ENCODE measurements around the gene BSCL2.

DNA sequence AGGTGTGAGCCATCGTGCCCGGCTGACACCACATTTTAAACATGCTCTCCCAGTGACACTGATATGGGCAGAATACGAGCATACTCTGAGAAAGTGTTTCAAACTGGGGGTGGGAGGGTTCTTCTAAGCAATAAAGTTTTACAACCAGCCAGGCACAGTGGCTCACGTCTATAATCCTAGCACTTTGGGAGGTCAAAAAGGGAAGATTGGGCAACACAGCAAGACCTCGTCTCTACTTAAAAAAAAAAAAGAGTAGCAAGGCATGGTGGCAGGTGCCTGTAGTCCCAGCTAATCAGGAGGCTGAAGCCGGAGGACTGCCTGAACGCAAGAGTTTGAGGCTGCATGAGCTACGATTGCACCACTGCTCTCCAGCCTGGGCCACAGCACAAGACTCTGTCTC is 63.0 kb downstream of the BSCL2 start:
- TF ChIP-seq, protein P1, sequence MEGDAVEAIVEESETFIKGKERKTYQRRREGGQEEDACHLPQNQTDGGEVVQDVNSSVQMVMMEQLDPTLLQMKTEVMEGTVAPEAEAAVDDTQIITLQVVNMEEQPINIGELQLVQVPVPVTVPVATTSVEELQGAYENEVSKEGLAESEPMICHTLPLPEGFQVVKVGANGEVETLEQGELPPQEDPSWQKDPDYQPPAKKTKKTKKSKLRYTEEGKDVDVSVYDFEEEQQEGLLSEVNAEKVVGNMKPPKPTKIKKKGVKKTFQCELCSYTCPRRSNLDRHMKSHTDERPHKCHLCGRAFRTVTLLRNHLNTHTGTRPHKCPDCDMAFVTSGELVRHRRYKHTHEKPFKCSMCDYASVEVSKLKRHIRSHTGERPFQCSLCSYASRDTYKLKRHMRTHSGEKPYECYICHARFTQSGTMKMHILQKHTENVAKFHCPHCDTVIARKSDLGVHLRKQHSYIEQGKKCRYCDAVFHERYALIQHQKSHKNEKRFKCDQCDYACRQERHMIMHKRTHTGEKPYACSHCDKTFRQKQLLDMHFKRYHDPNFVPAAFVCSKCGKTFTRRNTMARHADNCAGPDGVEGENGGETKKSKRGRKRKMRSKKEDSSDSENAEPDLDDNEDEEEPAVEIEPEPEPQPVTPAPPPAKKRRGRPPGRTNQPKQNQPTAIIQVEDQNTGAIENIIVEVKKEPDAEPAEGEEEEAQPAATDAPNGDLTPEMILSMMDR (IDR thresholded peaks at IDR 0.05; ENCODE audit: low read depth, low read length, poor library complexity, severe bottlenecking), result no peak
- TF ChIP-seq EZH2phosphoT487 (IDR thresholded peaks at IDR 0.05; ENCODE audit: borderline replicate concordance, low read length), result no peak
